IMR-90 (cell line): ENCODE results near the gene PGRMC1. TPM values are rescaled to one million over a fixed set of nuclear protein-coding genes. Genes with fewer than 3 reads are reported as not detected.

Experiments used
- ATAC-seq: fragments of 200-7000 bp; cut with Tn5 transposase; 2 replicates; pipeline ENCODE4 v1.9.1; 2020; ENCODE audit warnings: low read depth, mild to moderate bottlenecking, moderate library complexity
- BruUV-seq: library from RNA; stranded (reverse); fragments of 400-500 nt; replicated peaks from 2 replicates; lab custom pipeline; 2021; lab: Mats Ljungman, UMichigan
- CTCF ChIA-PET: fragments of 300-600 bp; formaldehyde crosslinking; extraction: SDS; loops from one replicate; lab custom pipeline; 2021; ENCODE audit warnings: antibody characterized with exemption; lab: Yijun Ruan, JAX
- POLR2A ChIA-PET: fragments of 300-600 bp; sonication (Branson Sonifier 250); formaldehyde crosslinking; loops from one replicate; lab custom pipeline; 2022; ENCODE audit warnings: antibody characterized with exemption; ENCODE audit not compliant: unreplicated experiment; lab: Charles Lee
- DNase-seq: peaks from one replicate; pipeline ENCODE4 v3.0.0; 2013
- H2AFZ ChIP-seq: replicated peaks from 2 replicates; pipeline ENCODE3; 2013; ENCODE audit warnings: low read length, mild to moderate bottlenecking; ENCODE audit not compliant: poor library complexity
- H2AK5ac ChIP-seq: 2 replicates; pipeline ENCODE4 v1.6.1; 2013; ENCODE audit warnings: low read depth, low read length, inconsistent platforms
- H2AK9ac ChIP-seq: replicated peaks from 2 replicates; pipeline ENCODE3; 2013; ENCODE audit warnings: mild to moderate bottlenecking, low read depth, low read length, moderate library complexity; ENCODE audit not compliant: poor library complexity
- H2BK120ac ChIP-seq: 2 replicates; pipeline ENCODE4 v1.6.1; 2013; ENCODE audit warnings: low read depth, low read length, inconsistent platforms
- H2BK15ac ChIP-seq: 3 replicates; pipeline ENCODE4 v1.6.1; 2013; ENCODE audit warnings: low read depth, low read length, inconsistent platforms
- H2BK20ac ChIP-seq: 2 replicates; pipeline ENCODE4 v1.6.1; 2013; ENCODE audit warnings: low read depth, mild to moderate bottlenecking, inconsistent platforms, low read length, moderate library complexity
- H2BK5ac ChIP-seq: 2 replicates; pipeline ENCODE4 v1.6.1; 2013; ENCODE audit warnings: mild to moderate bottlenecking, low read depth, low read length, inconsistent platforms; ENCODE audit not compliant: poor library complexity, severe bottlenecking
- H3K14ac ChIP-seq: replicated peaks from 2 replicates; pipeline ENCODE4 v1.6.1; 2013; ENCODE audit warnings: low read depth, low read length, inconsistent platforms
- H3K18ac ChIP-seq: 2 replicates; pipeline ENCODE4 v1.6.1; 2013; ENCODE audit warnings: low read depth, low read length, control low read depth
- H3K23ac ChIP-seq: 2 replicates; pipeline ENCODE4 v1.6.1; 2013; ENCODE audit warnings: low read depth, low read length, inconsistent platforms
- H3K27ac ChIP-seq: 2 replicates; pipeline ENCODE4 v1.5.1; 2013; ENCODE audit warnings: mild to moderate bottlenecking, control low read depth, low read length; ENCODE audit not compliant: insufficient read depth
- H3K27me3 ChIP-seq: 2 replicates; pipeline ENCODE4 v1.6.1; 2013; ENCODE audit warnings: low read length; ENCODE audit not compliant: control insufficient read depth, insufficient read depth
- H3K36me3 ChIP-seq: 2 replicates; pipeline ENCODE4 v1.6.1; 2013; ENCODE audit warnings: low read length, mixed read lengths; ENCODE audit not compliant: control insufficient read depth, insufficient read depth
- H3K4ac ChIP-seq: 2 replicates; pipeline ENCODE4 v1.6.1; 2013; ENCODE audit warnings: low read depth, low read length, inconsistent platforms
- H3K4me1 ChIP-seq: 2 replicates; pipeline ENCODE4 v1.6.1; 2013; ENCODE audit warnings: low read length, mixed read lengths; ENCODE audit not compliant: control insufficient read depth, insufficient read depth
- H3K4me2 ChIP-seq: 2 replicates; pipeline ENCODE4 v1.6.1; 2013; ENCODE audit warnings: low read depth, mild to moderate bottlenecking, control low read depth, low read length, moderate library complexity
- H3K4me3 ChIP-seq: 2 replicates; pipeline ENCODE4 v1.5.1; 2013; ENCODE audit warnings: low read depth, mild to moderate bottlenecking, control low read depth, low read length, moderate library complexity; ENCODE audit not compliant: insufficient read depth
- H3K56ac ChIP-seq: 2 replicates; pipeline ENCODE4 v1.6.1; 2013; ENCODE audit warnings: low read length, inconsistent platforms; ENCODE audit not compliant: insufficient read depth; ENCODE audit errors: extremely low read depth
- H3K79me1 ChIP-seq, 2 experiments: 2 replicates each; pipeline ENCODE4 v1.6.1; 2013; ENCODE audit warnings: low read length in 2 of 2, inconsistent platforms in 1 of 2, low read depth in 1 of 2
- H3K9ac ChIP-seq: 2 replicates; pipeline ENCODE4 v1.6.1; 2013; ENCODE audit warnings: low read depth, low read length, control low read depth
- H3K9me1 ChIP-seq: 2 replicates; pipeline ENCODE4 v1.6.1; 2013; ENCODE audit warnings: low read length, inconsistent platforms; ENCODE audit not compliant: insufficient read depth
- H3K9me3 ChIP-seq: 2 replicates; pipeline ENCODE4 v1.6.1; 2013; ENCODE audit warnings: low read length; ENCODE audit not compliant: control insufficient read depth, insufficient read depth
- H4K20me1 ChIP-seq: 2 replicates; pipeline ENCODE4 v1.6.1; 2013; ENCODE audit warnings: low read length, inconsistent platforms; ENCODE audit not compliant: insufficient read depth
- H4K5ac ChIP-seq: 2 replicates; pipeline ENCODE4 v1.6.1; 2013; ENCODE audit warnings: mild to moderate bottlenecking, low read depth, low read length, control low read depth
- H4K8ac ChIP-seq, 2 experiments: 2 replicates each; pipeline ENCODE4 v1.6.1; 2013; ENCODE audit warnings: low read depth in 2 of 2, low read length in 2 of 2, control low read depth in 1 of 2, inconsistent platforms in 1 of 2
- H4K91ac ChIP-seq: 2 replicates; pipeline ENCODE4 v1.6.1; 2013; ENCODE audit warnings: low read depth, low read length, inconsistent platforms; ENCODE audit not compliant: insufficient read depth
- MAFK ChIP-seq: IDR thresholded peaks from 2 replicates; pipeline ENCODE4 v1.6.1; 2012; ENCODE audit warnings: low read depth, low read length, improper control_type of control experiment
- WGBS, 2 experiments: methylation state at CpG; one replicate each; pipeline versions ENCODE4 v1.1.5 to v1.1.7; 2013; ENCODE audit warnings: missing lambda C conversion rate in 2 of 2; ENCODE audit not compliant: insufficient read length in 1 of 2; ENCODE audit errors: extremely low coverage in 2 of 2; 5-methylcytosine and 5-hydroxymethylcytosine counted together
- dilution Hi-C: fragments of 300-500 bp; cut with HindIII; formaldehyde crosslinking; loops from one replicate; pipeline ENCODE4 v1.14.3; 2018; ENCODE audit warnings: low sequenced_read_pairs; ENCODE audit not compliant: unreplicated experiment
- in situ Hi-C: fragments of 300-500 bp; cut with MboI; formaldehyde crosslinking; loops from 3 replicates; pipeline ENCODE4 v1.14.3; 2019; ENCODE audit warnings: low sequenced_read_pairs, inconsistent platforms, mixed read lengths
- intact Hi-C: fragments of 100-400 bp; cut with micrococcal nuclease; formaldehyde crosslinking; loops from 2 replicates; pipeline ENCODE4 v1.10.0; 2022
- polyA plus RNA-seq, 3 experiments: library from polyadenylated mRNA; depleted of rRNA; stranded (reverse); fragments of >200 nt; gene quantifications; 2 replicates each; pipeline ENCODE4 v1.2.3, GENCODE V29; 2012; ENCODE audit warnings: low replicate concordance in 1 of 3
- total RNA-seq: library from RNA; depleted of rRNA; stranded (reverse); fragments of >200 nt; gene quantifications from 2 replicates; pipeline ENCODE4 v1.2.3, GENCODE V29; 2012

PGRMC1 gene
- total and polyA plus RNA-seq, 2 of the 4 experiments (the other 2 are of a cell fraction) = 58.5 to 75.3 TPM

DNA sequence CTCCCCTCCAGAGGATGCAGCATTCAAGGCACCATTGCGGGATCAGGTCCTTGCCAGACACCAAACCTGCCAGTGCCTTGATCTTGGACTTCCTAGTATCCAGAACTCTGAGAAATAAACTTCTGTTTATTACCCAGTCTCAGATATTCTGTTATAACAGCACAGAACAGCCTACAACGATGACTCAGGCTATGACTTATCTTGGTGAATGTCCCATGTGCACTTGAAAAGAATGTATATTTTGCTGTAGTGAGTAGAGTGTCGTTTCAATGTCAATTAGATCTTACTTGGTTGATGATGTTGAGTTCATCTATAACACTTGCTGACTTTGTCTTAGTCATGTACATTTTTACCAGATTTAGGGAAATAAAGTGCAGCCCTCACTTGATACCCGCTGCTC, 34.5 kb upstream of the PGRMC1 start:
- CTCF ChIA-PET = no interaction called here
- Histone ChIP-seq H3K9me1 (no peaks in the 10 kb centered on the region), H3K56ac (no peak overlapping the region), H2AK5ac (no peak overlapping the region), H3K18ac (no peak overlapping the region), H3K36me3 (no peaks in the 10 kb centered on the region), H3K4me2 (no peak overlapping the region), H2BK15ac (no peak overlapping the region), H4K5ac (no peak overlapping the region), H3K4me1 (no peaks in the 10 kb centered on the region), H4K91ac (no peak overlapping the region), H2AFZ (no peak overlapping the region), H2BK5ac (no peak overlapping the region), H2BK20ac (no peak overlapping the region), H3K27me3 (peaks cover 2% of the 10 kb centered on the region), H3K23ac (no peak overlapping the region), H3K27ac (no peak overlapping the region), H3K9me3 (no peaks in the 10 kb centered on the region), H4K20me1 (no peaks in the 10 kb centered on the region), H3K79me1 (no peaks in the 10 kb centered on the region), H3K4ac (no peak overlapping the region), H3K4me3 (no peak overlapping the region), H4K8ac (no peak overlapping the region), H2BK120ac (no peak overlapping the region), H3K9ac (no peak overlapping the region), H3K14ac (no peak overlapping the region), H2AK9ac (no peak overlapping the region)
- no TSS peak for BruUV-seq
- POLR2A ChIA-PET = no interaction called here
- in situ Hi-C loops (no loop called here), intact Hi-C loops (no loop called here), dilution Hi-C loops (no loop called here)
- TF ChIP-seq MAFK = no peak
- WGBS, 2 experiments = no CpG with 5 or more reads among the region's 4 CpGs
- ATAC-seq (no peak), DNase-seq (peak; percentile 4)
